HEK293T (cell line): ENCODE results near the gene KDELR1.

ENCODE experiments used
- BHLHE40 ChIP-seq: fragments of 450-650 bp; IDR thresholded peaks from 2 replicates; pipeline ENCODE4 v1.6.1; 2016; ENCODE audit warnings: mild to moderate bottlenecking, moderate library complexity, borderline replicate concordance
- ELF4 ChIP-seq: fragments of 450-650 bp; IDR thresholded peaks from 2 replicates; pipeline ENCODE4 v1.6.1; 2017; ENCODE audit warnings: antibody characterized with exemption
- FOXA1 ChIP-seq: fragments of 450-650 bp; IDR thresholded peaks from 2 replicates; pipeline ENCODE4 v1.6.1; 2016; ENCODE audit warnings: mild to moderate bottlenecking
- FOXK2 ChIP-seq: fragments of 450-650 bp; IDR thresholded peaks from 2 replicates; pipeline ENCODE4 v1.6.1; 2016; ENCODE audit warnings: mild to moderate bottlenecking
- FOXM1 ChIP-seq: fragments of 450-650 bp; IDR thresholded peaks from 2 replicates; pipeline ENCODE4 v1.6.1; 2017; ENCODE audit warnings: mild to moderate bottlenecking, borderline replicate concordance
- LEF1 ChIP-seq: fragments of 450-650 bp; IDR thresholded peaks from 2 replicates; pipeline ENCODE4 v1.6.1; 2017; ENCODE audit warnings: mild to moderate bottlenecking, borderline replicate concordance
- NFRKB ChIP-seq: fragments of 450-650 bp; IDR thresholded peaks from 2 replicates; pipeline ENCODE4 v1.6.1; 2016; ENCODE audit warnings: mild to moderate bottlenecking, moderate library complexity
- SP1 ChIP-seq: fragments of 450-650 bp; IDR thresholded peaks from 2 replicates; pipeline ENCODE4 v1.6.1; 2017
- TARDBP ChIP-seq: fragments of 450-650 bp; IDR thresholded peaks from 2 replicates; pipeline ENCODE4 v1.6.1; 2016
- ZNF384 ChIP-seq: fragments of 450-650 bp; IDR thresholded peaks from 2 replicates; pipeline ENCODE4 v1.6.1; 2016

DNA sequence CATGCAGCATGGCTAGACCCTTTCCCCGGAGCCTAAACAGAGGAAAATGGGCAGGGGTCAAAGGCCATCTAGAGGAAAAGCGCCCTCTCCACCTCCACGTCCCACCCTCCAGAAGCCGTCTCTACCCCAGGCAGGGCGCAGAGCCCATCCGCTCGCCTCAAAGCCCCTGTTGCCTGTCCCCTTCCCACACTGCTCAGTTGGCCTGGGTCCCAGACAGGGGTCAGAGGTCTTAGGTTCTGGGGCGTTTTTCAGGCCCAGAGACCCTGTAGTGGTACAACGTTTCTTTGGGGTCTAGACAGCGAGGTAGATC is 27.9 kb downstream of the KDELR1 start:
- TF ChIP-seq LEF1: no peak
- TF ChIP-seq ZNF384: no peak
- TF ChIP-seq NFRKB: no peak
- no peak for TF ChIP-seq FOXA1
- TF ChIP-seq SP1: no peak
- TF ChIP-seq TARDBP: no peak
- TF ChIP-seq BHLHE40: no peak
- no peak for TF ChIP-seq ELF4
- TF ChIP-seq FOXK2: no peak
- no peak for TF ChIP-seq FOXM1
